ENCODE results near the gene TMED4. TPM values are rescaled to one million over a fixed set of nuclear protein-coding genes. Genes with fewer than 3 reads are reported as not detected.

TMED4 gene
- total and polyA plus RNA-seq, 11 donors, result 48.5 to 129 (median 67.2) TPM

GRCh38 chr7:44540592-44541027, 41.4 kb downstream of the TMED4 start:
- ATAC-seq (no peak), DNase-seq (no peak)
- no peaks in the 10 kb centered on the region for H3K4me1 ChIP-seq
- H3K36me3 ChIP-seq, result no peaks in the 10 kb centered on the region
- H3K4me3 ChIP-seq, result no peak overlapping the region
- 73 to 92% (median 88%) methylated on average over 3 to 5 of the region's 5 CpGs for WGBS, 4 donors
- H3K27ac ChIP-seq, result no peak overlapping the region
- no peak for TF ChIP-seq CTCF (IDR thresholded peaks at IDR 0.05)
- H3K27me3 ChIP-seq, result no peaks in the 10 kb centered on the region
- H3K9me3 ChIP-seq, result no peaks in the 10 kb centered on the region
- intact Hi-C loops (cut with DNase I), result no loop called here

- Histone ChIP-seq H3K4me3 (no peak overlapping the region), H3K27me3 (no peaks in the 10 kb centered on the region), H3K4me1 (no peaks in the 10 kb centered on the region), H3K9me3 (no peaks in the 10 kb centered on the region), H3K27ac (no peak overlapping the region), H3K36me3 (no peaks in the 10 kb centered on the region)
- ATAC-seq (no peak), DNase-seq (no peak)
- no peak for TF ChIP-seq CTCF (IDR thresholded peaks at IDR 0.05)
- TF ChIP-seq POLR2A (IDR thresholded peaks at IDR 0.05), result no peak
- WGBS, 4 donors, result 85 to 89% (median 88%) methylated on average over 13 to 27 of the region's 27 CpGs
- intact Hi-C loops (cut with DNase I), result no loop called here
These were observed 42.1 kb downstream of the TMED4 start for GRCh38 chr7:44539669-44540506.

GRCh38 chr7:44538798-44539668, 43.0 kb downstream of the TMED4 start:
- H3K27ac ChIP-seq, result no peak overlapping the region
- H3K4me1 ChIP-seq, result no peaks in the 10 kb centered on the region
- intact Hi-C loops (cut with DNase I), result no loop called here
- no peaks in the 10 kb centered on the region for H3K9me3 ChIP-seq
- WGBS, 4 donors, result 87 to 92% (median 90%) methylated on average over 25 to 32 of the region's 32 CpGs
- no peak overlapping the region for H3K4me3 ChIP-seq
- no peaks in the 10 kb centered on the region for H3K27me3 ChIP-seq
- DNase-seq (no peak), ATAC-seq (no peak)
- H3K36me3 ChIP-seq, result no peaks in the 10 kb centered on the region
- TF ChIP-seq CTCF (IDR thresholded peaks at IDR 0.05), result no peak
- no peak for TF ChIP-seq POLR2A (IDR thresholded peaks at IDR 0.05)

Data from heart left ventricle (tissue), 16 donors.